ENCODE results near the gene VPS4A.

DNA sequence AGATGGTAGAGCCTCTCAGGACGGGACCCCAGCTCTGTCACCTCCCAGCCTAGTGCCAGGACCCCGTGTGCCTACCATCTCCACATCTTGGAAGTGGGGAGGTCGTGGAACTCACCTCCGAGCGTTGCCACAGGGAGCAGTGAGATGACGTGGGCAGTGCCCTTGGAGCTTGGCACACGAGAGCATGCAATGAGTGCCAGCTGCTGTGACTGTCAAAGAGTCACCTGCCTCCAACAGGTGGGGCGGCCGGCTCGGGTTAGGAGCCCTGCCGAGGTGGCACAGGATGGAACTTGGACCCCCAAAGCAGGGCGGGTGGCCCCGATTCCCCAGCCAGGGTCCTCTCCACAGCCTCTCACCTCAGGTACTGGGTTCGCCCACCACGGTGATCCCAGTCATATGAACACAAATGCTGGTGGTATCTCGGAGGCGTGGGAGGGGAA lies 5.5 kb downstream of the VPS4A start:
- no peak for TF ChIP-seq REST (IDR thresholded peaks at IDR 0.05; ENCODE audit: insufficient read depth in 1 of 2, low read depth in 2 of 2, low read length in 2 of 2)
- no peak for TF ChIP-seq TAF1 (IDR thresholded peaks at IDR 0.05; ENCODE audit: borderline replicate concordance, insufficient read depth, low read length)
- no peak for TF ChIP-seq POLR2AphosphoS5 (IDR thresholded peaks at IDR 0.05; ENCODE audit: low read depth, low read length)
- TF ChIP-seq FOXP2 (optimal IDR thresholded peaks at IDR 0.05; ENCODE audit: borderline replicate concordance, extremely low read depth, extremely low read length, insufficient read depth): no peak
